ENCODE measurements around the gene TNN. TPM values are rescaled to one million over a fixed set of nuclear protein-coding genes. Genes with fewer than 3 reads are reported as not detected.

TNN gene
- total and polyA plus RNA-seq, 7 donors: 0.03 to 0.36 (median 0.28) TPM; not detected in 2

- DNase-seq: no peak
- H3K27me3 ChIP-seq: no peaks in the 10 kb centered on the region
- TF ChIP-seq POLR2AphosphoS5 (IDR thresholded peaks at IDR 0.05) (no peak), CTCF (IDR thresholded peaks at IDR 0.05) (no peak), POLR2A (IDR thresholded peaks at IDR 0.05) (no peak), EP300 (IDR thresholded peaks at IDR 0.05) (no peak)
- 92 to 94% methylated on average over 9 of the region's 9 CpGs for WGBS, 2 donors
- no peaks in the 10 kb centered on the region for H3K9me3 ChIP-seq
- H3K4me3 ChIP-seq: no peak overlapping the region
- H3K27ac ChIP-seq: no peak overlapping the region
- H3K4me1 ChIP-seq: no peaks in the 10 kb centered on the region
- H3K36me3 ChIP-seq: peaks cover 0 to 3% (median 0%) of the 10 kb centered on the region in 4 donors
- intact Hi-C loops (cut with DNase I): no loop called here
Measured at GRCh38 chr1:175171036-175171913, 103.6 kb downstream of the TNN start.

GRCh38 chr1:175172503-175172902 is 104.9 kb downstream of the TNN start:
- H3K9me3 ChIP-seq: no peaks in the 10 kb centered on the region
- no peaks in the 10 kb centered on the region for H3K4me1 ChIP-seq
- H3K4me3 ChIP-seq: no peak overlapping the region
- no peak overlapping the region for H3K27ac ChIP-seq
- no peaks in the 10 kb centered on the region for H3K36me3 ChIP-seq
- DNase-seq: no peak
- TF ChIP-seq CTCF (IDR thresholded peaks at IDR 0.05): no peak
- TF ChIP-seq POLR2AphosphoS5 (IDR thresholded peaks at IDR 0.05): no peak
- no peak for TF ChIP-seq POLR2A (IDR thresholded peaks at IDR 0.05)
- no peak for TF ChIP-seq EP300 (IDR thresholded peaks at IDR 0.05)
- intact Hi-C loops (cut with DNase I): no loop called here
- WGBS, 2 donors: 86 to 87% methylated on average over 3 of the region's 3 CpGs
- no peaks in the 10 kb centered on the region for H3K27me3 ChIP-seq

GRCh38 chr1:175173531-175173930 is 105.9 kb downstream of the TNN start:
- H3K4me1 ChIP-seq: no peaks in the 10 kb centered on the region
- H3K27ac ChIP-seq: no peak overlapping the region
- no peak overlapping the region for H3K4me3 ChIP-seq
- intact Hi-C loops (cut with DNase I): no loop called here
- no peak for DNase-seq
- 88 to 92% methylated on average over 7 of the region's 7 CpGs for WGBS, 2 donors
- no peak for TF ChIP-seq EP300 (IDR thresholded peaks at IDR 0.05)
- no peak for TF ChIP-seq CTCF (IDR thresholded peaks at IDR 0.05)
- H3K9me3 ChIP-seq: no peaks in the 10 kb centered on the region
- H3K27me3 ChIP-seq: no peaks in the 10 kb centered on the region
- H3K36me3 ChIP-seq: no peaks in the 10 kb centered on the region

GRCh38 chr1:175174309-175175102 is 106.9 kb downstream of the TNN start:
- no peaks in the 10 kb centered on the region for H3K27me3 ChIP-seq
- TF ChIP-seq CTCF (IDR thresholded peaks at IDR 0.05): no peak
- no peak for TF ChIP-seq POLR2AphosphoS5 (IDR thresholded peaks at IDR 0.05)
- TF ChIP-seq POLR2A (IDR thresholded peaks at IDR 0.05): no peak
- no peak for TF ChIP-seq EP300 (IDR thresholded peaks at IDR 0.05)
- H3K9me3 ChIP-seq: no peaks in the 10 kb centered on the region
- no peak overlapping the region for H3K4me3 ChIP-seq
- H3K4me1 ChIP-seq: no peaks in the 10 kb centered on the region
- intact Hi-C loops (cut with DNase I): no loop called here
- DNase-seq: no peak
- WGBS, 2 donors: 74 to 79% methylated on average over 5 of the region's 5 CpGs
- H3K27ac ChIP-seq: no peak overlapping the region
- no peaks in the 10 kb centered on the region for H3K36me3 ChIP-seq

Data from sigmoid colon (tissue), 7 donors.